Stimulated activated CD4-positive, alpha-beta T cell treated with anti-CD3 and anti-CD28 coated beads, Interleukin-2, amount 100 ng/mL, for 48 hours (primary cell): ENCODE data around the gene C3.
"Not testable (repeated sequence)": the region's sequence is repeated elsewhere in the genome, so short reads cannot be mapped to it uniquely, and the experiment has no call there.

Experiments used
- DNase-seq, 2 donors: peaks; one replicate each; pipeline ENCODE4 v3.0.0-alpha.2; 2020

C3 gene

DNA sequence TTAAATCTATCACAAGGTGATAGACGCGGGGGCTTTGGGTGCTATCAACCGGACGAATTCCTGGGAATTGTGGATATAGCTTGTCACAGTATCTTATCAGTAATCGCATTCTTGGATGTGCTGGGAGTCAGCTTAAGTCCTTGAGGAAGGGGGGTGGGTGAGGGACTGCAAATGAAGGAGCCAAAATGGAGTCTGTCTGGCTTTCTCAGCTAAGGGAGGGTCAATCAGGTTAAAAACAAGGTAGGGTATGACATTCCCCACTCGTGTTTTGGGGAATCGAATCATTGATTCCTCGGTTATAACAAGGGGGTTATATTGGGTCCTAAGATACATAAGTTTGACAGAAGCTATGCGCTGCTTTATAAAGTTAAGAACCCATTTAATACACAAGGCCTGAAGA, 64.1 kb downstream of the C3 start:
- DNase-seq: not testable (repeated sequence)

DNA sequence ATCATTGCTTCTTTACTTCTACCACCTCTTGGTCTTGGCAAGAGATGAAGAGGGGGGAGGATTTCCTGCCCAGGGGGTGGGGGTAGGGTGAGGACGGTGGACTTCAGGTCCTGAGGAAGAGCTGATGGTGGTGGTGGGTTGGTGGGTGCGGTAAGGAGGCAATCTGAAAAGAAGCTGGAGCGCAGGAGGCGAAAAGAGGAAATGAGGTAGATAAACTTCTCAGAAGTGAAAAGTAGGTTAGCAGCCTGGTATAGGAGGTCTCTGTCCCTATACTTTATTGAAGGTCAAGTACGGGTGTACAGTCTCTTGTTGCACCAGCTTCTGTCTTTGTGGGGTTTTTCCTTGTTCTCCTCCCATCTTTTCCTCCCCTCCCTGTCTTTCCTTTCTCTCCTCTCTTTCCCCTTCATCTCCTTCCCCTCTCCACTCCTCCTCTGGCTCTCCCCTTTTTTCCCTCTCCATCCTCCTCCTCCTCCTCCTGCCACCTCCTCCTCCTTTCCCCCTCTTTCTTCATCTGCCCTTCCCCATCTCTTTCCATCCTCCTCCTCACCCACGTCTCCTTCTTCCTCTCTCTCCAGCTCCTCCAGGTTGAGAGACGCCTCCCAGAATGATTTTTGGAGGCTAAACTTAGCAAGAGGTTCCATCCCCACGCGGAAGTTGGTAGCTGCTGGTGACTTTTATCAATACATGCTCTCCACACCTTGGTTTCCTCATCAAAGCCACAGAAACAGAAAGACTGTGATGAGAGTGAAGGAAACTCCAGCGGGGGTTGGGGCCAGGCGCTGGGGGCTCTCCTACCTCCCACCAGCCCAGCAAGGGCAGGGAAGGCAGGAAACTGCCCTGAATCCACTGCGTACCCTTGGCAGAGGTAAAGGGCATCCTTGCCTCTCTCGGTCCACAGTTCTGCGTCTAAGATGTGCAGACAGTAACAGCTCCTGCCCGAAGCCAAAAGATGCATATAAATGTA, 65.8 kb downstream of the C3 start:
- DNase-seq: peak; percentile 46 to 49

DNA sequence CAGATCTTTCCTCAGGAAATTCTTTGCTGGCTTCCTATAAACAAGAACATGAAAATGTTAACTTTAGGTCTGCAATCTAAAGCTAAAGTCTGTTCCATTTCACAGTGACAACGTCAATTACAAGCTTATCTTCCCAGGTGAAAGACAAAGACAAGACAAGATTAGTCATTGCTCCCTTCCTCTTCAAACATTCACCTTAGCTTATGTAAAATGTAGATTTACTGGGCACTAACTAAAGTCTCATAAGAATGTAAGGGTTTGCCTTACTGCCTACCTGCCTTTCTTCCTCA, 67.7 kb downstream of the C3 start:
- no peak for DNase-seq

DNA sequence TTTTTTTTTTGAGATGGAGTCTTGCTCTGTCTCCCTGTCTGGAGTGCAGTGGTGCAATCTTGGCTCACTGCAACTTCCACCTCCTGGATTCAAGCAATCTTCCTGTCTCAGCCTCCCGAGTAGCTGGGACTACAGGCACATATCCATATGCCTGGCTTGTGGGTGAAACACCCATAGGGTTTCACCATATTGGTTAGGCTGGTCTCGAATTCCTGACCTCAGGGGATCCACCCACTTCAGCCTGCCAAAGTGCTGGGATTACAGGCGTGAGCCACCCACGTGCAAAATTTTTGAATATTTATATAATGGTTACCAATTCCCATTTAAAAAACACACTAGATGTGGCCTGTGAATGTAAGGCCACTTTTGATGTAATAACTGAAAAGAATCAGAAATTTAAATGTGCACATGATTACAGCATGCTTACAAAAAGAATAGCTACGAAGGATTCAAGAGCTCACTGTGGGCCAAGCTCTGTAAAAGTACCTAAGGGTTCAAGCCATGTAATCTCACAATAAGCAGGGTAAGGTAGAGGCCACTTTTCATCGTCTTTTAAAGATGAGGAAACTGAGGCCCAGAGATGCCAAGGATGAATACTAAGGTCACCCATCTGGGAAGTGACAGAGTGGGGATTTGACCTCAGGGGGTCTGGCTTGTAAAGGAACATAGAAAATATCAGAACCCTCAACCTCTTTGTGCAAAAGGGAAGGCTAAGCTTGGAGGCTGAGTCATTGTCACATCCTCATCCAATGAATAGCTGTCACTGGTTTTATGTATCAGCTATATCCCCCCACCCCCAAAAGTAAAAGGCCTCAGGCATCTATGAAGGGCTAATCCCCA, 68.3 kb downstream of the C3 start:
- DNase-seq: no peak

DNA sequence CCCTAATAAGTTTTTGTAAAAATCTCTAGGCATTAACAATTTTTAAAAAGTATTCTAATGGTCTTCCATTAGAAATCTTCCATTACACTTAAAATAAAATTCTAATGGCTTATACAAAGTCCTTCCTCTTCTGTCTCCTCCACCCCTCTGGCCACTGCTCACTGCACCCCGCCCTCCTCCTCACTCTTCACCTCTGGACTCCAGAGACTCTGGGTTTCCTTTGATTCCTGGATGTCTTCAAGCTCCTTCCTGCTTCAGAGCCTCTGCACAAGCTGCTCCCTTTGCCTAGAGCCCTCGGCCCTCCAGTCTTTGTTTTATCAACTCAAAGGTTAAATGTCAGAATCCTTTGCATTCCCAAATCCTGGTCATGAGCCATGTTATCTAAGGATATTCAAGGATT, 71.3 kb downstream of the C3 start:
- DNase-seq: no peak

DNA sequence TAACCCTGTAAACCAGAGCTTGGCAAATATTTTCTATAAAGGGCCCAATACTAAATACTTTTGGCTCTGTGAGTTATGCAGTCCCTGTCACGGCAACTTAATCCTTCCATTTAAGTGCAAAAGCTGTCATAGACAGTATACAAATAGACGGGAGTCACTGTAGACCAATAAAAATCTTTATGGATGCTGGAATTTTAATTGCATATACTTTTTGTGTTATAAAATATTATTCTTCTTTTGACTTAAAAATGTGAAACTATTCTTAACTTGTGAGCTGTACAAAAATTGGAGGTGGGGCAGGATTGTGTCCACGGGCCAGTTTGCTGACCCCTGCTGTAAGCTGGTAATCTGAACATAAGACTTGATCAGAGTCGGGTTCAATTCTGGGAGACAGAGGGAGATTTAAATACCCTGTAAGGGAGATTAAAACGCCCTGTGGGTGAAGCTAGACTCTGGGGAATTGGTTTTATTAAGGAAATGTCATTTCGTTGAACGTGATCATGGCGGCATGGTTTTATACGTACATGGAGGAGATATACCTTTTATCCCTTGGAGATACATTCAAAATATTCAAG, 72.2 kb downstream of the C3 start:
- DNase-seq: no peak

DNA sequence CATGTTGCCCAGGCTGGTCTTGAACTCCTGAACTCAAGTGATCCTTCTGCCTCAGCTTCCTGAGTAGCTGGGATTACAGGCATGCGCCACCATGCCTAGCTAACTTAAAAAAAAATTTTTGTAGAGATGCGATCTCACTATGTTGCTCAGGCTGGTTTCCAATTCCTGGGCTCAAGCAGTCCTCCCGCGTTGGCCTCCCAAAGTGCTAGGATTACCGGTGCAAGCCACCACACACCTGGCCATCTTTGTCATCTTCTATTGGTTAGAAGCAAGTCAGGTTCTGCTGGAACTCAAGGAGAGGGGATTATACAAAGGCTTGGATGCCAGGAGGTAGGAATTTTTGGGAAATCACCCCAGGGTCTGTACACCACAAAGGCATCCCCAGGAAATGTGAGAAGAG, 75.7 kb downstream of the C3 start:
- no peak for DNase-seq

DNA sequence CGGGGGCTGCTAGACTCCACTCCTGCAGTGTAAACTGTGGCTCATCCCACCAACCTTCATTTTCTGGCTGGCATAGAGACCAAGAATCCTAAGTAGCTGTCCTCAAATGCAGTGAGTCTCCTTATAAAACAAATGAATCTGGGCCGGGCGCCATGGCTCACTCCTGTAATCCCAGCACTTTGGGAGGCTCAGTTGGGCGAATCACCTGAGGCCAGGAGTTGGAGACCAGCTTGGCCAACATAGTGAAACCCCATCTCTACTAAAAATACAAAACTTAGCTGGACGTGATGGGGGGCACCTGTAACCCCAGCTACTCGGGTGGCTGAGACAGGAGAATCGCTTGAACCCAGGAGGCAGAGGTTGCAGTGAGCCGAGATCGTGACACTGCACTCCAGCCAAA, 80.1 kb downstream of the C3 start:
- DNase-seq: not testable (repeated sequence)

DNA sequence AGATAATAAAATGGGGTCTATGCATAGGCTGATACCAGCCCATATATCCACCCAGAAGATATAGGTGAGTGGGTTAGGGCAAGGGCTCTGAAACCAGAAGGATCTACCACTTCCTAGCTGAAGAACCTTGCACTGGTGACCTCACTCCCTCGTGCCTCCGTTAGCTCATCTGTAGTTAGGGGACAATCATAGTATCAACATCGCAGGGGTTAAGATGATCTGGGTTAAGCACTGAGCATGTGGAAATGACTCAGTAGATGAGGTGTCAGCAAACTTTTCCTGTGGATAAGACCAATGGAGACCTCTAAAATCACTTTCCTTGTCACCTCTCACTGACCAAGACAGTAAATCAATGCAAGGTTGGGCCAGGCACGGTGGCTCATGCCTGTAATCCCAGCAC, 81.0 kb downstream of the C3 start:
- DNase-seq: no peak

DNA sequence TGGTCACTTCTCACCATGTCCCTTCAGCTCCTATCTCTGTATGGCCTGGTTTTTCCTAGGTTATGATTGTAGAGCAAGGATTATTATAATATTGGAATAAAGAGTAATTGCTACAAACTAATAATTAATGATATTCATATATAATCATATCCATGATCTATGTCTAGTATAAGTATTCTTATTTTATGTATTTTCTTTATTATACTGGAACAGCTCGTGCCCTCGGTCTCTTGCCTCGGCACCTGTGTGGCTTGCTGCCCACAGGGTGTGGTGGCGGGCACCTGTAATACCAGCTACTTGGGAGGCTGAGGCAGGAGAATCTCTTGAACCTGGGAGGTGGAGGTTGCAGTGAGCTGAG, 87.0 kb downstream of the C3 start:
- not testable (repeated sequence) for DNase-seq

DNA sequence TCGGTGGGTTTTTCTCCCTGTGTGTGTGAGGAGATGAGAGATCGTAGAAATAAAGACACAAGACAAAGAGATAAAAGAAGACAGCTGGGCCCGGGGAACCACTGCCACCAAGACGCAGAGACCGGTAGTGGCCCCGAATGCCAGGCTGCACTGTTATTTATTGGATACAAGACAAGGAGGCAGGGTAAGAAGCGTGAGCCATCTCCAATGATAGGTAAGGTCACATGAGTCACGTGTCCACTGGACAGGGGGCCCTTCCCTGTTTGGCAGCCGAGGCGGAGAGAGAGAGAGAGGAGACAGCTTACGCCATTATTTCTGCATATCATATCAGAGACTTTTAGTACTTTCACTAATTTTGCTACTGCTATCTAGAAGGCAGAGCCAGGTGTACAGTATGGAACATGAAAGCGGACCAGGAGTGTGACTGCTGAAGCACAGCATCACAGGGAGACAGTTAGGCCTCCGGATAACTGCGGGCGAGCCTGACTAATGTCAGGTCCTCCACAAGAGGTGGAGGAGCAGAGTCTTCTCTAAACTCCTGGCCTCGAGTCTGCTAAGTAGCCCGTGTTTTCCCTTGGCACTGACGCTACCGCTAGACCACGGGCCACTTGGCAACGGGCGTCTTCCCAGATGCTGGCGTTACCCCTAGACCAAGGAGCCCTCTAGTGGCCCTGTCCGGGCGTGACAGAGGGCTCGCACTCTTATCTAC, 87.5 kb downstream of the C3 start:
- peak; percentile 52 to 54 for DNase-seq

DNA sequence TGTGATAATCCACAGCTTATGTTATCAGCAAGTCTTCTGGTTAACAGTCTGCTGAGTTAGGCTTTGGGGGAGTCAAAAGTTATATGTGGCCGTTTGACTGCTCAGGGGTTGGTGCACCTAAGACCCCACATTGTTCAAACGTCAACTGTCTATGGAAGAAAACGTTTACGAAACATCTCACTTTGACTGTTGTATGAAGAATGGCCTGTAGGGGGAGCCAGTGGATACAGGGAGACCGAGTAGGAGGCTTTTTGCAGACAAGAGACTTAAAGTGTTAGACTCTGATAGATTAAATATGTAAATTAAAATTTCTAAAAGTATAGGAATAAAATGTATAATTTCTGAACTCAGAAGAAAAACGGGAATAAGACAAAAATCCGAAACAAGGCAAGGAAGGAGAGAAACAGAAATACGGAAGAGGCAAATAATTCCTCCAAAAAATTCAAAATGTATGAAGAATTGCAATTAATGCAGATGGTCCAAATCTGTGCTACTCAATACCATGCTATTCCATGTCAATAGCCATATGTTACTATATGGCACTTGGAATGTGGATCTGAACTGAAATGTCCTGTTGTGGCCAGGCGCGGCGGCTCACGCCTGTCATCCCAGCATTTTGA, 88.3 kb downstream of the C3 start:
- peak; percentile 91 to 93 for DNase-seq
